Spleen (tissue), 7 donors: ENCODE data around the gene PEAK1.
"Not testable (repeated sequence)": the region's sequence is repeated elsewhere in the genome, so short reads cannot be mapped to it uniquely, and the experiment has no call there.

Experiments
- POLR2AphosphoS5 ChIP-seq, 3 donors: sonication (generic); formaldehyde crosslinking; IDR thresholded peaks; one replicate each; pipeline ENCODE4 v1.5.1; 2017; ENCODE audit warnings: antibody characterized with exemption in 3 of 3
- TF ChIP-seq, protein P1 (sequence below), 11 experiments: fragments of 200-600 bp in 7 of 11; fragments of 450-650 bp in 4 of 11; sonication (generic) in 4 of 11; IDR thresholded peaks in 8 of 11; conservative IDR thresholded peaks in 3 of 11; 1 replicate in 7 of 11; 2 replicates in 4 of 11; pipeline versions ENCODE4 v1.4.0 to v1.8.0; 2016 to 2021; ENCODE audit warnings: antibody characterized with exemption in 11 of 11, inconsistent platforms in 4 of 11, mild to moderate bottlenecking in 1 of 11
- donor health status: DM: no; HTN: no; CAD: no; lungs with moderate emphysema.
- donor health status: DM: no; HTN: no; CAD: no.
- donor health status: DM: no; HTN: no; CAD: no.

DNA sequence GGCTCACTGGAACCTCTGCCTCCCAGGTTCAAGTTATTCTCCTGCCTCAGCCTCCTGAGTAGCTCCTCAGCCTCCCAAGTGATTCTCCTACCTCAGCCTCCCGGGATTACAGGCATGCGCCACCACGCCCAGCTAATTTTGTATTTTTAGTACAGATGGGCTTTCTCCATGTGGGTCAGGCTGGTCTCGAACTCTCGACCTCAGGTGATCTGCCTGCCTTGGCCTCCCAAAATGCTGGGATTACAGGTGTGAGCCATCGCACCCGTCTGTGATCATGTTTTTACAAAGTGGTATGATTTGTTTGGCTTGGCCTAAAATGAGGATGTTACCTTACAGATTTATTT, 9.8 kb downstream of the PEAK1 start:
- TF ChIP-seq, protein P1, sequence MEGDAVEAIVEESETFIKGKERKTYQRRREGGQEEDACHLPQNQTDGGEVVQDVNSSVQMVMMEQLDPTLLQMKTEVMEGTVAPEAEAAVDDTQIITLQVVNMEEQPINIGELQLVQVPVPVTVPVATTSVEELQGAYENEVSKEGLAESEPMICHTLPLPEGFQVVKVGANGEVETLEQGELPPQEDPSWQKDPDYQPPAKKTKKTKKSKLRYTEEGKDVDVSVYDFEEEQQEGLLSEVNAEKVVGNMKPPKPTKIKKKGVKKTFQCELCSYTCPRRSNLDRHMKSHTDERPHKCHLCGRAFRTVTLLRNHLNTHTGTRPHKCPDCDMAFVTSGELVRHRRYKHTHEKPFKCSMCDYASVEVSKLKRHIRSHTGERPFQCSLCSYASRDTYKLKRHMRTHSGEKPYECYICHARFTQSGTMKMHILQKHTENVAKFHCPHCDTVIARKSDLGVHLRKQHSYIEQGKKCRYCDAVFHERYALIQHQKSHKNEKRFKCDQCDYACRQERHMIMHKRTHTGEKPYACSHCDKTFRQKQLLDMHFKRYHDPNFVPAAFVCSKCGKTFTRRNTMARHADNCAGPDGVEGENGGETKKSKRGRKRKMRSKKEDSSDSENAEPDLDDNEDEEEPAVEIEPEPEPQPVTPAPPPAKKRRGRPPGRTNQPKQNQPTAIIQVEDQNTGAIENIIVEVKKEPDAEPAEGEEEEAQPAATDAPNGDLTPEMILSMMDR (IDR thresholded peaks at IDR 0.05 in 8 of 11, conservative IDR thresholded peaks at IDR 0.05 in 3 of 11), result not testable (repeated sequence)
- TF ChIP-seq POLR2AphosphoS5 (IDR thresholded peaks at IDR 0.05), result not testable (repeated sequence)
